NCI-H1105 (cell line): Measurements from ENCODE around the gene FTO.
"Not testable (repeated sequence)": the region's sequence is repeated elsewhere in the genome, so short reads cannot be mapped to it uniquely, and the experiment has no call there.

Source experiments
- DNase-seq: peaks from one replicate; lab custom pipeline; 2025; lab: John Stamatoyannopoulos, UW

Gene FTO

GRCh38 chr16:53826658-53827057 is 122.7 kb downstream of the FTO start:
- DNase-seq: no peak

DNA sequence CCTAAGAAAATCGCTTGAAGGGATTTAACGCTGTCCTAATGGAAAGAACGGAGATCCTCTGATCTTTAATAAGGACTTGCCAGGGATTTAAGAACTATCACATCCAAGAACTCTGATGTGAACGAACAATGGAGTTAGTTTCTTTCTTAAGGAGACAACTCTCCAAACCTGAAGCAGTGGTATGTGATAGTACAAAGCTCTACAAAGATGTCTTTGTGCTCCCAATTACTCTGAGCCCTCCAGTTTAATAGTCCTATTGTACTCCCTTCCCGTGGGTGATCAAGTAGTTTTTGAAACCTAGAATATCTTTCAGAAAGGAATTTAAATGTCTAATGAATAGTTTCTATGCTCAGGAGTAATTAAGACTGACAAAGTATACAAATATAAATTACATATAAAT is 123.8 kb downstream of the FTO start:
- DNase-seq: no peak

DNA sequence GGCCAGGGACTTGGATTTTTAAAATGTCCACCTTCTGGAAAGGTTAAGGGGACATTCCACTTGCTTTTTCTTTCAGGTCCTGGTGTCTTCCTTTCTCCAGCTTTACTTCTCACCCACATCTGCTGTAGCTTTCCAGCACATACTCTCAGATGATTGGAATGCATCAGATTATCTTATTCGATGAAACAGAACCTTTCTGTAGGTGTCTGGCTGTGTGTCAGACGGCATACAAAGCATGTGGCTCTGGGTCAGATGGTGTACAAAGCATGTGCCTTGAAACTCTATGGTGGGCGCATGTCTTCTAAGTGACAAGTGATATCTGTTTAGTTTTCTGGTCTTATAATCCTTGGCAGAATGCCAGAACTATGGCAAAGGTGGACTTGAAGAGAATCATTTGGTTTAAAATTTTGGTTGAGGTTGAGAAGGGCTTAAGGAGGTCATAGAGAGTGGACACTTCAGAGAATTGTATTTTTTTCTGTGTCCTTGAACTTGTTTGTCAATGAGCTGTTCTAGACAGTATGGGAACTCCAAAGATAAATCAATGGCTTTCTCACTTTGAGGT is 125.3 kb downstream of the FTO start:
- DNase-seq: no peak

DNA sequence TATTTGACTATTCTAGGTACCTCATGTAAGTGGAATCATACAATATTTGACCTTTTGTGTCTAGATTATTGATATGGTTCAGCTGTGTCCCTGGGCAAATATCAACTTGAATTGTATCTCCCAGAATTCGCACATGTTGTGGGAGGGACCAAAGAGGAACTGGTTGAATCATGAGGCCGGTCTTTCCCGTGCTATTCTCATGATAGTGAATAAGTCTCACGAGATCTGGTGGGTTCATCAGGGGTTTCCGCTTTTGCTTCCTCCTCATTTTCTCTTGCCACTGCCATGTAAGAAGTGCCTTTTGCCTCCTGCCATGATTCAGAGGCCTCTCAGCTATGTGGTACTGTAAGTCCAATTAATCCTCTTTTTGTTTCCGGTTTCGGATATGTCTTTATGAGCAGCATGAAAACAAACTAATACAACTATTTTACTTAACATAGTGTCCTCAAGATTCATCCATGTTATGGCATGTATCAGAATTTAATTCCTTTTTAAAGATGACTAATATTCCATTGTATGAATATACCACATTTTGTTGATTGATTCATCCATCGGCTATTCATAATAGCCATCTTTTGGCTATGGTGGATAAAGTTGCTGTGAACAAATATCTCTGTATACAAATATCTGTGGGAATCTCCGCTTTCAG is 129.1 kb downstream of the FTO start:
- no peak for DNase-seq

DNA sequence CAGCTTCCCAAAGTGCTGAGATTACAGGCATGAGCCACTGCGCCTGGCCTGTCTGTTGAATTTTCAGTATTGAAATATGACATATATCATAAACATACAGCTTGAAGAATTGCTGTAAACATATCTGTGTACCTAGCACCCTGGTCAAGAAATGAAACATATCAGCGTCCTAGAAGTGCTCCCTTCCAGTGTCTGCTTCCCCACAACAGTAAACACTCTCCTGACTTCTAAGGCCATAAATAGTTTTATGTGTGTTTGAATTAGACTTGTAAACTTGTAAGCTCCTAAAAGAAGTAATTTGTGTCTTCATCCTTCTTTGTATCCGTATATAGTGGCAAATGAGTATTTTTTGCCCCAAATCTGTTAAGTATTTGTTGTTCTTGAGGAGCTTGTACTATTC is 132.2 kb downstream of the FTO start:
- no peak for DNase-seq

GRCh38 chr16:53836680-53837079 is 132.7 kb downstream of the FTO start:
- DNase-seq: no peak

DNA sequence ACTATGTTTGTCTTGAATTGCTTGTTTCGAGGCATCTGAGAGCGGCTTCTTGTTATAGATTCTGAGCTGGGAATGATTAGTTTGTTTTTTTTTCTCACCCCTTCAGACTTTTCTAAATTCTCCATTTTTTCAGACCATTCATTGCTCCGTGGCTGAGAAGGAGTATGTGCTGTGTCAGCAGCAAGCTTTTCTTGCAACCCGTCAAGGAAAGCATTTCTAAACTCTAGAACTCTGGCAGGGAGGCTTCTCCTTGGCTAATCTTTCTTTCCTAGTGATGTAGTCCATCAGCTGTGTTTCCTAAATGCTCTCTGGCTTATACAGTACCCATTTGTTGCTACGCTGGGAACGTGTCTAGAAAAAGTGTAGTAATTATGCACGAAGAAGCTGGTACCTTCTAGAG is 133.5 kb downstream of the FTO start:
- DNase-seq: no peak

DNA sequence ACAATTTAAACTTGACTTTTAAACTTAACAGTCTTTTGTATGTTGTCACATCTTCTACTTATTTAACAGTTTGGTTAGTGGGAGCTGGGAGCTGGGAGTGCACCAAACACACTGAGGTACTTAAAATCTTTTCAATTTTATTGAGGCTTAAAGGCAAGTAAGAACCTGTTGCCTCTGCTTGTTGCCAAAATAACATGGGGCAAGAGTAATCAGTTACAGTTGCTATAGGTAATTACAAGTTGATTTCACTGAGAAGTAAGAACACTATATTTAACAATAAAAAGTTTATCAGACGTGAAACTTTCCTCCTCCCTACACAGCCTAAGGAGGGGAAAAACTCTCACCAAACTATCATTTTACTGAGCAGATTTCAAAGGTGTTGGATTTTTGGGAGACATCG is 135.2 kb downstream of the FTO start:
- peak; percentile 81 for DNase-seq

GRCh38 chr16:53840456-53840855 is 136.5 kb downstream of the FTO start:
- DNase-seq: no peak

DNA sequence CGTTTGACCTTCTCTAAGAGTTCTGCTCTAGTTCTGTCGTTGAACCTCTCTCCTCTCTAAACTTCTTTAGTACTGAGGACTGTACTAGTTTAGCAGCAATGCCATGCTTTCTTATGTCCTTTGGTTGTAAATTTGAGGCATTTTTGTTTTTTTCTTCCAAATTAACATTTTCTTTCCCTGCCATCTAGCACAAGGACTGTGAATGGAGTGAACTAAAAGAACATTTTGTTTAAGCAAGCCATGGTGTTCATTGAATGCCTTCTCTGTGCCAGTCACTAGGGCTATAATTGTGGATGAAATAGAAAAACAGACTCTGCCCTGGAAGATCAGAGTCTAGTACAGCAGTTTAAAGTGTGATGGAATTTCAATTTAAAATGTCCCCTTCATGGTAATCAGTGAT is 137.9 kb downstream of the FTO start:
- DNase-seq: no peak

- no peak for DNase-seq
Observed at GRCh38 chr16:53843084-53843483, 139.1 kb downstream of the FTO start.

DNA sequence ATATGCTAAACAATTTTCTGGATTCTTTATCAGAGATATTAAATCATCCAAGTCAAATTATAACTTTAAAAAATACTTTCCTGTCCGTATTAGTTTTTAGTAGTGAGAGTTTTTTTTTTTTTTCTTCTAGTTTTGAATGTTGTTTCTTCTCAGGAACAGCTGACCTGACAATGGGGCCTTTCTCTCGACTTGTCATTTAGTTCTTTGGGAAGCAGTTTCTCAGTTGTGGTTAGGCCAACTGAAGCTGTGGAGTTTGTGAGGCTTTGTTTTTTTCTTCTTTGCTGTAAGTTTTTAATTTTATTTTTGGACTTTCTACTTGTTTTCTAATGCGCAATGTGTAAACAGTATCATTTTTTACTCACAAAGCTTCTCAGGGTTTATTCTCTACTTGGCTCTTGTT is 140.8 kb downstream of the FTO start:
- no peak for DNase-seq

GRCh38 chr16:53846549-53846948 is 142.6 kb downstream of the FTO start:
- not testable (repeated sequence) for DNase-seq

- no peak for DNase-seq
Observed at GRCh38 chr16:53846971-53847370, 143.0 kb downstream of the FTO start.

GRCh38 chr16:53848277-53848942 is 144.5 kb downstream of the FTO start:
- no peak for DNase-seq

DNA sequence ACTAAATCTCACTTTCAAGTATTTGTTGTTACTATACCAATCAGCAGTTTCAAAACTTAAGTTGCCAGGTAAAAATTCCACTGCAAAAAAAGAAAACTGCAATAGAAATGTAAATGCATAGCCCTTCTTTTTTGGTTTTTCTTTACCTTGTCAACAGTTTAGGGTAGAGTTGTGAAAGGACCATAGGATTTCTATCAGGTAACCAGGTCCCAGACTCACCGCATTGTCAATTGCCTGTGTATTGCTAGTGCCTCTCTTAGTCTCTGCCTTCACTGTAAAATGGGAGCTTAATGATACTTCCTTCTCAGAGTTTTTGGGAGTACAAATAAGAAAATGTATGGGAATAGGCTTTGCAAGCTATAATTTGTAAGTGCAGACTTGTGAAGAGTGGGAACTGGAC is 145.0 kb downstream of the FTO start:
- no peak for DNase-seq

GRCh38 chr16:53849585-53849984 is 145.6 kb downstream of the FTO start:
- DNase-seq: no peak

DNA sequence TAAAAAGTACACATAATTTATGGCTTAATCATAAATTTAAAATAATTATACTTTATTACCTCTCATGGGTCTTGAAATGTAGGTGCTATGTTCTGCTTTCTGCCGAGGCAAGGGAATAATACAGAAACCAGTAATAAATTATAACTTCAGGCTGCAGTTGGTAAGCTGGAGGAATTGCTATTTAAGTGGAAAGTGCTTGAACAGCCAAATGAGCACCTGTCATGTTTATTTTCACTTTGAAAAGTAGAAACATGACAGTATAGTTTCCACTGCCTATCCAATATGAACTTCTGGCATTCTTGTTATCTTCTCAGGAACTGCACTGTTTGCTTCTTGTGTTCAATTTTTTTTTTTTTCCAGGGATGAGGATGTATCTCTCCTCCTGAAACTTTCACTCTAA is 146.0 kb downstream of the FTO start:
- peak; percentile 24 for DNase-seq

DNA sequence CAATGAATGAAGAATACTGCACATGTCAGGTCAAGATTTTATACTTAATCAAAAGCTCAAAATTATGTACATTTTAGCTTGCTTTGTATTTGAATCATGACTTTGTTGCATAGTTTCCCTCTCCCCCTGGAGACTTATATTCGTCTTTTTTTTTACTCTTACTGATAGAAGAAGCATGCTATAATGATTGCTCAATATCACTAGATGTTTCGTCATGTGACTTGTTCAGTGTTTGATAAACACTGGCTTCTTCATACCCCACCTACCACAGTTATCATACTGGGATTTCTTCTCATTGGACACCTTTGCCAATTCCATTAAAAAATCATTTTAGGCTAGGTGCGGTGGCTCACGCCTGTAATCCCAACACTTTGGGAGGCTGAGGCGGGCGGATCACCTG is 148.7 kb downstream of the FTO start:
- no peak for DNase-seq

DNA sequence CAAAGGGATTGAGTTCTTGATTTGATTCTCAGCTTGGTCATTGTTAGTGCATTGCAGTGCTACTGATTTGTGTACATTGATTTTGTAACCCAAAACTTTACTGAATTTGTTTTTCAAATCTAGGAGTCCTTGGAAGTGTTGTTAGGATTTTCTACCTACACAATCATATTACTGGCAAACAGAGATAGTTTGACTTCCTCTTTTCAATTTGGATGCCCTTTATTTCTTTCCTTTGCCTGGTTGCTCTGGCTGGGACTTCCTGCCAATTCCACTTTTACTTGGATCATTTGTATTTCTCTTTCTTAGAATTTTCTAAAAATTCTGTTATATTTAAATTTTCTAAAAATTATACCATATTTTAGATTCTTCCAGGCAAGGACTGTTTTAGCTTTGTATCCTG is 151.1 kb downstream of the FTO start:
- no peak for DNase-seq

DNA sequence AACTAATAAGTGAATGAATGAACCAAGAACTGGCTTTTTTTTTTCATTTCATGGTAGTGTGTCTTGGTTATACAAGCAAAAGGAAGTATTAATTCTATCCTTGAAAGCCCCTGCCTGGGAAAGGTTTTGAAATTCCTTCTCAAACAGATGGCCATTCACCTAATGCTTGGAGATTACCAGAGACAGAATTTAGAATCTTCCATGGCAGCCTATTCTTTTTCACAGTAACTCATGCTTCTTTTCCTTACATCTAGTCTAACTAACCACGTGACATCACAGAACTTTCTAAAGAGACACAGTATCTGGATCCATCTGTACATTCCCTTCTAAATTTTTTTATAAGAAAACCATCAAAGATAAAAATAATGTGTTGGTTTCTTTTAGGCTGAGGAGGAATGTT is 151.6 kb downstream of the FTO start:
- DNase-seq: no peak

DNA sequence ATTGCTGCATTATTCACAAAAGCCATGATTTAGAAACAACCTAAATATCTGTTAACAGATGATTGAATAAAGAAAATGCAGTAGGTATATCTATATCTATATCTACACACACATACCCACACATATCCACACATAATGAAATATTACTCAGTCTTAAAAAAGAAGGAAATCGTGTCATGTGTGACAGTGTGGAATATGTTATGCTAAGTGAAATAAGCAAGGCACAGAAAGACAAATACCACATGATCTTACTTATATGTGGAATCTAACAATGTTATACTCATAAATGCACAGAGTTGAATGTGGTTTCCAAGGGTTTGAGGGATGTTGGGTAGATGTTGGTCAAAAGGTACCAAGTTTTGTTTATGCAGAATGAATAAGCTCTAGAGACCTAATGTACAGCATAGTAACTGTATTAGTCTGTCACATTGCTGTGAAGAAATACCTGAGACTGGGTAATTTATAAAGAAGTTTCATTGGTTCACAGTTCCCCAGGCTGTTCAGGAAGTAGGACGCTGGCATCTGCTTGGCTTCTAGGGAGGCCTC is 156.1 kb downstream of the FTO start:
- no peak for DNase-seq

- DNase-seq: no peak
Observed at GRCh38 chr16:53863861-53864260, 159.9 kb downstream of the FTO start.
